Activated CD8-positive, alpha-beta T cell treated with anti-CD3 and anti-CD28 coated beads, Interleukin-2, amount 10 ng/mL, durations not matched to agents 7 days and 5 days (primary cell): Measurements from ENCODE around the gene ATP6V1E1. TPM values are rescaled to one million over a fixed set of nuclear protein-coding genes. Genes with fewer than 3 reads are reported as not detected.

ENCODE experiments used
- ATAC-seq: fragments of 150-1000 bp; cut with Tn5 transposase; one replicate; pipeline ENCODE4 v1.10.0; 2021; ENCODE audit warnings: moderate library complexity
- CTCF ChIA-PET: fragments of 350-600 bp; sonication (Branson Sonifier 250); formaldehyde crosslinking; loops from one replicate; lab custom pipeline; 2021; ENCODE audit warnings: antibody characterized with exemption; lab: Charles Lee
- POLR2A ChIA-PET: fragments of 350-600 bp; sonication (Branson Sonifier 250); formaldehyde crosslinking; loops from one replicate; lab custom pipeline; 2021; ENCODE audit warnings: antibody characterized with exemption; lab: Charles Lee
- DNase-seq: peaks from one replicate; pipeline ENCODE4 v3.0.0-alpha.2; 2020
- H3K27ac Mint-ChIP-seq: one replicate; pipeline ENCODE4 v1.8.0; 2021; ENCODE audit warnings: mild to moderate bottlenecking, mixed read lengths
- H3K27me3 Mint-ChIP-seq: one replicate; pipeline ENCODE4 v1.8.0; 2021; ENCODE audit warnings: low read depth, mixed read lengths
- H3K36me3 Mint-ChIP-seq: one replicate; pipeline ENCODE4 v1.8.0; 2021; ENCODE audit warnings: low read depth, mixed read lengths
- H3K4me1 Mint-ChIP-seq: one replicate; pipeline ENCODE4 v1.8.0; 2021; ENCODE audit warnings: low read depth, mixed read lengths
- H3K4me3 Mint-ChIP-seq: one replicate; pipeline ENCODE4 v1.8.0; 2021; ENCODE audit warnings: mild to moderate bottlenecking, mixed read lengths
- H3K9me3 Mint-ChIP-seq: one replicate; pipeline ENCODE4 v1.8.0; 2022; ENCODE audit warnings: mixed read lengths; ENCODE audit not compliant: insufficient read depth
- total RNA-seq, 2 experiments: library from RNA; stranded (reverse); gene quantifications; one replicate each; pipeline ENCODE4 v1.2.3, GENCODE V29; 2021

ATP6V1E1 gene
- total RNA-seq, 2 experiments from 2014 or later: 86.2 to 88.8 TPM

DNA sequence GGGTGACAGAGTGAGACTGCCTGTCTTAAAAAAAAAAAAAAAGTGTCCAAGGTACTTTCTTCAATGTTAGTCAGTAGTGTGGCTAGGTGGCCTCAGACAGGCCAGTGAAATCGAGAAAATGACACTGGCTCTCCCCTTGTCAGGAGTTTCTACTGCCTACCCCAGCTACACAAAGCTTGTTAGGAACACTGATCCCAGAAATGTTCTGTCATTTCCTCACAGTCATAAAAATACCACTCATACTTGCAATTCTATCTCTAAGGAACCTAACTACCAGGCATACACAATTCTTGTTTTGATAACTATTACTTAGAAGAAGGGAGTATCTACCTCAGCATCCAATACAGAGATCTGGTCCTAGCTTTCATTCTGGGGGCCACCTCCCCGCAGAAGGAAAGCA is 31.3 kb downstream of the ATP6V1E1 start:
- ChIA-PET CTCF (no interaction called here), POLR2A (no interaction called here)
- Mint-ChIP-seq H3K27ac (no peak overlapping the region), H3K36me3 (peaks cover 73% of the 10 kb centered on the region), H3K9me3 (no peaks in the 10 kb centered on the region), H3K27me3 (no peaks in the 10 kb centered on the region), H3K4me1 (peaks cover 3% of the 10 kb centered on the region), H3K4me3 (no peak overlapping the region)
- ATAC-seq (no peak), DNase-seq (no peak)

DNA sequence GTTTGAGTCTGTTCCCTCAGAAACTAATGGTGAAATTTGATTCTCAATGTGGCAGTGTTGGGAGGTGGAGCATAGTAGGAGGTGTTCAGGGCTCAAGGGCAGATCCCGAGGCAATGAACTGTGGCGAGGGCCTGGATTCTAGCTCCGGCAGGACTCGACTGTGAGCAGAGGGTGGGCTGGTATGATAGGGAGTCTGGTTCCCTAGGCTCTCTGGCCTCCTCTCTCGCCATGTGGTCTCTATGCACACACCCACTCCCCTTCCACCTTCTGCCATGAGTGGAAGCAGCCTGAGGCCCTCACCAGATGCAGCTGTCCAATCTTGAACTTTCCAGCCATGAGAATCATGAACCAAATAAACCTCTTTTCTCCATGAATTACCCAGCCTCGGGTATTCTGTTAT is 32.3 kb downstream of the ATP6V1E1 start:
- POLR2A ChIA-PET: no interaction called here
- Mint-ChIP-seq H3K27me3 (no peaks in the 10 kb centered on the region), H3K36me3 (peaks cover 79% of the 10 kb centered on the region), H3K4me1 (peaks cover 3% of the 10 kb centered on the region), H3K27ac (no peak overlapping the region), H3K9me3 (no peaks in the 10 kb centered on the region), H3K4me3 (no peak overlapping the region)
- ATAC-seq (no peak), DNase-seq (no peak)
- CTCF ChIA-PET: no interaction called here

- Mint-ChIP-seq H3K9me3 (no peaks in the 10 kb centered on the region), H3K27ac (no peak overlapping the region), H3K27me3 (no peaks in the 10 kb centered on the region), H3K4me3 (no peak overlapping the region), H3K4me1 (no peaks in the 10 kb centered on the region), H3K36me3 (peaks cover 58% of the 10 kb centered on the region)
- DNase-seq: no peak
- CTCF ChIA-PET: interaction anchor here (1.2 kb wide), 1 partner anchor 11 kb away, joined by 4 read pairs; no protein-coding TSS in a partner anchor
- POLR2A ChIA-PET: no interaction called here
- no peak for ATAC-seq
These were observed 36.3 kb downstream of the ATP6V1E1 start for GRCh38 chr22:17592201-17592600.

DNA sequence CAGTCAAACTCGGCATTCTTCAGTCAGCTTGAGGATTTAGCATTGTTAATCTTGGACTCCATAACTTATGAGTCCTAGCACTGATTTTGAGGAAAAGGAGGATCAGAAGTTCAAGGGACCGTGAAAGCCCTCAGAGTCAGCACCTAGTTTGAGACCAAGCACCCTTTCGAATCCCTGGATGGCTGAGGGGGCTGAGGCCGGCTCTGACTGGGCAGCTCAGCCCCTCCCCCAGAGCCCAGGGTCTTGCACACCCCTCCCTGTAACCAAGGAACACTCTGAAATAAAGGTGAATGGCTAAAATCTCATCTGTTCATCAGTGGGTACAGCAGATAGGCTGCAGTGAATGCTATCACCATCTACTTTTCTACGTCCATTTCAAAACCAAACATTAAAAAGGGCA is 38.0 kb downstream of the ATP6V1E1 start:
- POLR2A ChIA-PET: no interaction called here
- DNase-seq: no peak
- CTCF ChIA-PET: no interaction called here

DNA sequence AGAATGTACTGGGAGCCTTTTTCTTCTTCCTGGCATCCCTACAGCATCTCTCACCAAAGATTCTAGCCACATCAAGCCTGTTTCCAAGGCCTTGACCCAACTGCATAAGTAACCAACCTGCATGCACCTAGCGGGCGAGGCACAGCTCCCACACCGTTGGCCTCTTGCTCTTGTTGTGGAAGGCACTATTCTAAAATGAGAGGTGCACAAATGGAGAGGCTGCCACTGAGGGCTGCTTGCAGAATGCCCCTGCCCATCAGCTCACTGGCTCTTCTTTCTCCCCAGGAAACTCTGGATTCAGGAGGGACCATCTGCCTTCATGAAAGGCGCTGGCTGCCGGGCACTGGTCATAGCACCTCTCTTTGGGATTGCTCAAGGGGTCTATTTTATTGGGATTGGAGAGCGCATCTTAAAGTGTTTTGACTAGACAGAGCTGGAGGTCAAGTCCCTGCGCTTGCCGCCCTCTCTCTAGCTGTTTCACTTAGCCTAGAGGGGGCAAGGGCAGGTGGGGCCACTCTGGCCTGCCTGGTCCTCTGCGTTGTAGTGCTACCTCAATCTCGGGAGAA is 38.7 kb downstream of the ATP6V1E1 start:
- Mint-ChIP-seq H3K4me1 (no peaks in the 10 kb centered on the region), H3K27me3 (no peaks in the 10 kb centered on the region), H3K36me3 (peaks cover 39% of the 10 kb centered on the region), H3K4me3 (no peak overlapping the region), H3K9me3 (no peaks in the 10 kb centered on the region), H3K27ac (no peak overlapping the region)
- DNase-seq (no peak), ATAC-seq (no peak)
- ChIA-PET POLR2A (no interaction called here), CTCF (no interaction called here)

More for the DNA sequence above, 38.0 kb downstream of the ATP6V1E1 start:
- Mint-ChIP-seq H3K27ac (no peak overlapping the region), H3K27me3 (no peaks in the 10 kb centered on the region), H3K4me3 (no peak overlapping the region), H3K4me1 (no peaks in the 10 kb centered on the region), H3K36me3 (peaks cover 45% of the 10 kb centered on the region), H3K9me3 (no peaks in the 10 kb centered on the region)
- ATAC-seq: no peak

GRCh38 chr22:17588606-17589005 is 39.9 kb downstream of the ATP6V1E1 start:
- Mint-ChIP-seq H3K36me3 (peaks cover 29% of the 10 kb centered on the region), H3K27me3 (no peaks in the 10 kb centered on the region), H3K9me3 (no peaks in the 10 kb centered on the region), H3K4me1 (no peaks in the 10 kb centered on the region), H3K27ac (no peak overlapping the region), H3K4me3 (no peak overlapping the region)
- DNase-seq: no peak
- ChIA-PET CTCF (no interaction called here), POLR2A (no interaction called here)
- no peak for ATAC-seq

DNA sequence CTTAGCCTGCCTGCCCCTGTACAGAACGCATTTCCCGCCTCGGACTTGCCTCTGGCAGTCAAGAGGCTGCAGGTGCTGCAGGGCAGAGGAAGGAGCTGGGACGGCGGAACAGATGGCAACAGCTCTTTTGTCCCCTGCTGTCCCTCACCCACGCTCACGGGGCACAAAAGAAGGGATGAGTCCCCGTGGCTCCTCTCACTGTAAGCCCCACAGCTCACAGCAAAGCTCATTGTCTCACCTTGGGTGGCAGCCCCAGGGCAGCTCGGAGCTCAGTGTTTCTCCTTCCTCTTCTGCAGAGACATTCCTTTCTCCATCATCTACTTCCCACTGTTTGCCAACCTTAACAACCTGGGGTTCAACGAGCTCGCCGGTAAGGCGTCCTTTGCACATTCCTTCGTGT is 40.9 kb downstream of the ATP6V1E1 start:
- POLR2A ChIA-PET: no interaction called here
- no peak for ATAC-seq
- CTCF ChIA-PET: no interaction called here

DNA sequence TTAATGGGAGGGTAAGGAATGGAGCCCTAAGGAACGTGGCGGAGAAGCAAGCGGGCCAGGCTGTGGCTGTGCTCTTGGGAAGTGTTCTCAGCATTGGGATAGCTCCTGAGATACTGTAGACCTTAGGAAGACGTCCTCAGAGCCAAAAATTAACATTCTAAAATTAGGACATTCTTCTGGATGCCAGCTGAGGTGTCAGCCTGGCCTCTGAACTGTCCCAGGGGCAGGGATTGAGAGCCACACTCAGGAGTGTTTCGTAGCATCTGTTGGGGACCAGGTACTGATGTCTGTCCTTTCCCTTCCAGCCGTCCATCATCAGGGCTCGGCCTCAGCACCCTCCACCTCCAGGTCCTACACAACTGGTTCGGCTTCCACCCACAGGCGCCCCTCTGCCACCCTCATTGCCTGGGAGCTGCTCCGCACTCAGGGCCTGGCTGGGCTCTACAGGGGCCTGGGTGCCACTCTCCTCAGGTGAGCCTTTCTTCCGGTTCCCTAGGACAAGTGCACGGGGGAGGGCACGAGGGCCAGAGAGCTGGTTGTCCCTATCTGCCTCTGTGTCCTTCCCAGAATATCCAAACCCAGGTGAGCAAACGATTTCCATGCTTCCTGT is 41.6 kb downstream of the ATP6V1E1 start:
- ATAC-seq: no peak

More for the DNA sequence above, 40.9 kb downstream of the ATP6V1E1 start:
- Mint-ChIP-seq H3K27ac (no peak overlapping the region), H3K4me1 (no peaks in the 10 kb centered on the region), H3K27me3 (no peaks in the 10 kb centered on the region), H3K4me3 (no peak overlapping the region), H3K36me3 (peaks cover 22% of the 10 kb centered on the region), H3K9me3 (no peaks in the 10 kb centered on the region)
- no peak for DNase-seq

DNA sequence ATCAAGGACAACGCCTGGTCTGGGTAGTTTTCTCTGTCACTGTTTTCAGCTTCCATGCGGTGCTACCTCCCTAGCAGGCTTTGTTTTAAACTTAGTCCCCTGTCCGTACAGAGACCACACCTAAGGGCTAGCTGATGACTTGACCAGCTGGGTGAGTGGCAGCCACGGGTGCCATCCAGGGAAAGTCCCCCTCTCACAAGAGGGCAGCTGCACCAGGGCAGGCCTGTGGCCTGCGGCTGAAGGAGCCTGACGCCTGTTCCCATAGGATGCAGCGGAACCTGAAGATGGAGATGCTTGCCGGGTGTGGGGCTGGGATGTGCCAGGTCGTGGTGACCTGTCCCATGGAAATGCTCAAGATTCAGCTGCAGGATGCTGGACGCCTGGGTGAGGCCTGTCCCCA is 45.4 kb downstream of the ATP6V1E1 start:
- Mint-ChIP-seq H3K27me3 (no peaks in the 10 kb centered on the region), H3K4me3 (no peak overlapping the region), H3K36me3 (no peaks in the 10 kb centered on the region), H3K4me1 (no peaks in the 10 kb centered on the region), H3K9me3 (no peaks in the 10 kb centered on the region), H3K27ac (no peak overlapping the region)
- ChIA-PET CTCF (no interaction called here), POLR2A (no interaction called here)
- no peak for ATAC-seq
- DNase-seq: no peak

More for the DNA sequence above, 41.6 kb downstream of the ATP6V1E1 start:
- Mint-ChIP-seq H3K4me3 (no peak overlapping the region), H3K27me3 (no peaks in the 10 kb centered on the region), H3K27ac (no peak overlapping the region), H3K4me1 (no peaks in the 10 kb centered on the region), H3K9me3 (no peaks in the 10 kb centered on the region), H3K36me3 (peaks cover 15% of the 10 kb centered on the region)
- ChIA-PET CTCF (no interaction called here), POLR2A (no interaction called here)
- DNase-seq: no peak

GRCh38 chr22:17581631-17582030 is 46.9 kb downstream of the ATP6V1E1 start:
- ATAC-seq: no peak
- no peaks in the 10 kb centered on the region for H3K36me3 Mint-ChIP-seq
- no peak overlapping the region for H3K27ac Mint-ChIP-seq
- no peak overlapping the region for H3K4me3 Mint-ChIP-seq
- H3K4me1 Mint-ChIP-seq: no peaks in the 10 kb centered on the region
- H3K9me3 Mint-ChIP-seq: no peaks in the 10 kb centered on the region
- CTCF ChIA-PET: interaction anchor here (1.2 kb wide), 1 partner anchor 10 kb away, joined by 4 read pairs; no protein-coding TSS in a partner anchor
- DNase-seq: no peak
- H3K27me3 Mint-ChIP-seq: no peaks in the 10 kb centered on the region
- POLR2A ChIA-PET: no interaction called here

DNA sequence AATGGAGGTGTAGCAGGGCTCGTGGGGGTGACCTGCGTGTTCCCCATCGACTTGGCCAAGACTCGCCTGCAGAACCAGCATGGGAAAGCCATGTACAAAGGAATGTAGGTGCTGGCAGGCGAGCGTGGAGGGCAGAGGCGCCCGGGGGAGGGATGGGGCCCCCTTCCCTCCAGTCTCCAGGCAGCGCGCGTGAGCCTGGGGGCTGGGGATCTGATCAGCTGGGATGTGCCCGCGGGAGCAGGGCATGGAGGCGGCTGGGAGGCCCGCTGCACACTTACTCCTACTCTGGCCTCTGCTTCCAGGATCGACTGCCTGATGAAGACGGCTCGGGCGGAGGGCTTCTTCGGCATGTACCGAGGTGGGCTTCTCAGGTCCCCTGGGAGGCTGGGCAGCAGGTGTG is 47.5 kb downstream of the ATP6V1E1 start:
- CTCF ChIA-PET: interaction anchor here (1.2 kb wide), 1 partner anchor 10 kb away, joined by 4 read pairs; no protein-coding TSS in a partner anchor
- no peak for ATAC-seq
- Mint-ChIP-seq H3K9me3 (no peaks in the 10 kb centered on the region), H3K4me3 (no peak overlapping the region), H3K36me3 (no peaks in the 10 kb centered on the region), H3K4me1 (no peaks in the 10 kb centered on the region), H3K27me3 (no peaks in the 10 kb centered on the region), H3K27ac (no peak overlapping the region)
- DNase-seq: no peak
- POLR2A ChIA-PET: no interaction called here

- Mint-ChIP-seq H3K4me1 (no peaks in the 10 kb centered on the region), H3K36me3 (no peaks in the 10 kb centered on the region), H3K4me3 (no peak overlapping the region), H3K27ac (no peak overlapping the region), H3K9me3 (no peaks in the 10 kb centered on the region), H3K27me3 (no peaks in the 10 kb centered on the region)
- no peak for ATAC-seq
- no peak for DNase-seq
- ChIA-PET CTCF (no interaction called here), POLR2A (no interaction called here)
These were observed 48.0 kb downstream of the ATP6V1E1 start for GRCh38 chr22:17580441-17581031.
